GM19035 (cell line): ENCODE results near the gene DLG5.

ENCODE experiments used
- ATAC-seq: cut with Tn5 transposase; IDR thresholded peaks from one replicate; pipeline ENCODE4 v1.9.1; 2021; ENCODE audit not compliant: unreplicated experiment

Gene DLG5

DNA sequence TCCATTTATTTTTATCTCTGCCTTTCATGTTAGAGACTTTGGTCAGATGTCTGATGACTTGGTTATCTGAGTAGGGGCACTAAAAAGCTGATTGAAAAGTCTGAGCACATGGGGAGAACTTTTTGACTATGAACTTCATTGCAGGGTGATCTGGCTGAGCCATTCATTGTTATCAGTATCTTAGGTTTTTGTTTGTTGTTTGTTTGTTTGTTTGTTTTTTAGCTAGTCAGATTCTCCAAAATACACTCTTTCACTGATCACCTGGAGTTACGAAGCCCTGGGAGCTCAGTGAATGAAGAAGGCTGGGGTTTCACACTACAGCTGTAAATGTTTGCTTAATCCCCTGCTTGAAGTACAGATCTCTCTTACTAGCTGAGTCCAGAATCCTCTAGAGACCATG lies 28.6 kb upstream of the DLG5 start:
- ATAC-seq: no peak

GRCh38 chr10:77949167-77949566 lies 22.6 kb upstream of the DLG5 start:
- no peak for ATAC-seq

GRCh38 chr10:77946084-77946483 lies 19.5 kb upstream of the DLG5 start:
- ATAC-seq: no peak

DNA sequence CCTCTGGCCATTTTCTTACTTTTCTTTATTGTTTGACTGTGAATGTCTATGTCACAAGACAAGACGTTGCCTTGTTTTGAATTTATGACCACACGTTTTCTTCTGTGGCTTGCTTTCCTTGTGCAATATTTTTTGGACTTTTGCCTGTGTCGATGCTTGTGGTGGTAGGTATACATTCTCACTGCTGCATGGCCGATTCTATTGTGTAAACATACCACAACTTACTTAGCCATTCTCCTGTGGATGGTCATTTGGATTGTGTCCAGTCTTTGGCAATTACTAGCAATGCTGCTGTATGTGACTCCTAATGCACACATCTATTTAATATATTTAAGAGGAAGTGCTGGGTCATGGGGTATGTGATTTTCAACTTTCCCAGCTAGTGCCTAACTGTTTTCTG lies 18.0 kb upstream of the DLG5 start:
- no peak for ATAC-seq

DNA sequence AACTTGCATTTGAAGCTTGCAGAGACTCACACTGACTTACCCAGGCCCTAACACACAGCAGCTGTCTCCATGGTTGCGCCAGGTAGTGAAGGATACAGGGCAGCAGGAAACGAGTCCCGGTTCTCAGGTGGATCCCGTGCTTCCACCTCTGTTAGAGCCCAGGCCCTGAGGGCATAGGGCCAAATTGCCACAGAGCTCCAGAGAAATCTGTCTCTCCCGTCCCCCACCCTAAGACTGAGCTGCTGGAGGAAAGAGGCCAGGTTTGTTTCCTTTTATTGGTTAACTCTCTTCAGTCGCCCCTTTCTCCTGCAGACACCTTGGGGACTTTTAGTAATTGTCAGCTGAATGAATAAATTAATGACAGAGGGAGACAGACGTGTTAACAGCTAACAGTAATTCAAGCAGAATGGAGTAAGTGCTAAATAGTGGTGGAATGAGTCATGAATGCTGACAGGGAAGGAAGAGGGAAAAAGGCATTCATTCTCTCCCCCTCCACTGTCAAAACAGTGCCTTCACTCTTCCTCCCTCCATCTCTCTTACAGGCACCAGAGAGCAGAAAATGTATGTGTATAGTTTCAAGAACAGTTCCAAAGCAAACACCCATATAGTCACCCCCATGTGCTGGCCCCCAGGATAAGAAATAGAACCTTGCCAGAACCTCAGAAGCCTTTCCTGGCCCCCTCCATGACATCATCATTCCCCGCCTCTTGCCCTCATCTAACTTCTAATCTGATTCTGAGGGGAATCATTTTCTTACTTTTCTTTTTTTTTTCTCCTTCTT lies 16.8 kb upstream of the DLG5 start:
- no peak for ATAC-seq

DNA sequence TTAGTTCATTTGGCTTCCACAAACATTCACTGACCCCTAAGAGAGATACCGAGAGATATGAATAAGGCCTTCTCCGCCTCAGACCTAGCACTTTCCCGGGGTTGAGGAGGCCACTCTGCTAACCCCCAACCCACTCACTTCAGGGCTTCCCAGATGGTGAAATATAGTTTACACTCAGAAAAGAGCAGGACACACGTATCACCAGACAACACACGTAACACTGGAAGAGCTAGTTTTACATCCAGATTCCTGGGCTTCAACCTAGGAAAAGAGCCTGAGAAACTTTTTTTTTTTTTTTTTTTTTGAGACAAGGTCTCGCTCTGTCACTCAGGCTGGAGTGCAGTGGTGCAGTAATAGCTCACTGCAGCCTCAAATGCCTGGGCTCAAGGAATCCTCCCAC lies 15.2 kb upstream of the DLG5 start:
- ATAC-seq: no peak

DNA sequence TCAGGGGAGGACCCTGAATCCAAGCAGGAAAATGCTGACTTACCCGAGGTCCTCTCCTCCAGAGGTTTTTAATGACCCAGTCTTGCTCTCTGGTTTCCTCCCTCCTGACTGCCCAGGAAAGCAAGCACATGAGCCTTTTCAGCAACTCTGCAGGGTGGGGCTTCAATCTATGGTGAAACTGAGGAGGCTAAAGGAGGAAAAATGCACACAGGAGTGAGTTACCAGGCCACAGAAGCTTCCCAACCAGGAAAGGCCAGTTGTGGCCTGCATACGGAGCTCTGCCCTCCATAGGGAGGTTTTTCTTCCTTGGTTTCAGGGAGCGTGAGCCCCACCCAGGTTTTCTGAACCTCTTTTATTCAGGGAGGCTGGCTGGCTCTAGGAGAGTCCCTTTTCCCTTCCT lies 14.1 kb upstream of the DLG5 start:
- ATAC-seq: no peak

GRCh38 chr10:77940225-77940624 lies 13.7 kb upstream of the DLG5 start:
- ATAC-seq: no peak

GRCh38 chr10:77939561-77940001 lies 13.0 kb upstream of the DLG5 start:
- ATAC-seq: no peak

DNA sequence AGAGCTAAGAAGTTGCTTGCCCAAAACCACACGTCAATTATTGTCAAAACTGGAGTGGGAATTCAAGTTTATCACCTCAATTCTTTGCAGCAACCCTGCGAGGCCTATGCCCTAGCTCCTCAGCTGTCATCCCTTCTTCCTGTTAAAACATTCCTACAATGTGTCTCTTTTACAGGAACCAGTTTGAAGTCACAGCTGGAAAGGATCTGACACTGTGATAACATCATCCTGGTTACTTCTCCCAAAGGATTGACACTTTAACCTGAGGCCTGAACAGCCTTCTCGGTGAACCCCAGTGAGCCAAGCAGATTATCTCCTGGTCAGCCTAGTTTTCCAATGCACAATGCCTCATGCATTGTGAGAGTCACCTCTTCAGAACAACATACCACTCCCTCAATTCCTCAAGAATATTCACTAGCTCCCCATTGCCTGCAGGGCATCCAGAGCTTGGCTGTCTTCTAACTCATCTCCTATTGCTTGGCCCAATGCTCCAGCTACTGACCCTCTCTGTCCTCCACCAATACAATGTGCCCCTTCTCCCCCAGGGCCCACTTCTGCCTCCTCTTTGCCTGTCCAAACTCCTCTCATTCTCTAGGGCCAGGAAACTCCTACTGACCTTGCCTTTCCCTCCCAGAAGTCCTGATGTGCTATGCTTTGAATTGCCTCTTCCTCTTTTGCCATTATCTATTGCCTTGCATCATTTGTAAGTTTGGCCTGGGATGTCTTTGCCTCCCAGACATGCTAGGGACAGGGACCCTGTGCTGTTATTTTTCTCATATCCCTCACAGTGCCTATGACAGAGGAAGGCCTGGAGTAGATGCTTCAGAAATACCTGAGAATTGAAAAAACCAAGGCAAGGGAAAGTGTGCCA lies 10.4 kb upstream of the DLG5 start:
- no peak for ATAC-seq

DNA sequence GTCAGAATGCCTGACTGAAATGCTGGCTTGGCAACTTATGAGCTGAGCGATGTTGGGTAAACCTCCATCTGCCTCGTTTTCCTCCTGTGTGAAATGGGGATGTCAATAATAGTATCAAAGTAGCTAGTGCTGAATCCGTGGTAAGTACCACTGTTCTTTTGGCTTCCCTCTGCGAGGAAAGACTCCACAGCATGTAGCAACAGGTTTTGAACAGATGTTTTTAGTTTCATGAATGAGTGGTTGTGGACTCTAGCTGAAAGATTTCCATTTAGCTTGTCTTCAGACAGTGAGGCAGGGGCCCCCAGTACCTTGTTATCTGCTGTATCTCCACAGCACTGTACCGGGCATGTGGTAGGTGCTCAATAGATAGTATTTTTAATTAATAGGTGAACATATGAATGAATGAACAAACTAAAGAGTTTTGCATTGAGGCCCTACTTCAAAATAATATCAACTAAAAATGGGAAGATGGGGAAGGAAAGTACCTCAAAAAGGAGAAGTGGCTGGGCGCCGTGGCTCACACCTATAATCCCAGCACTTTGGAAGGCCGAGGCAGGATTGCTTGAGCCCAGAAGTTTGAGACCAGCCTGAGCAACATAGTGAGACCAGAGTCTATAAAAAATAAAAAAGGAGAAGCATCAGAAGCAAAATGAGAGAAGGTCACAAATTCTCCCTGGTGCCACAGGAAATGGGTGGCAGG lies 5.6 kb upstream of the DLG5 start:
- no peak for ATAC-seq

DNA sequence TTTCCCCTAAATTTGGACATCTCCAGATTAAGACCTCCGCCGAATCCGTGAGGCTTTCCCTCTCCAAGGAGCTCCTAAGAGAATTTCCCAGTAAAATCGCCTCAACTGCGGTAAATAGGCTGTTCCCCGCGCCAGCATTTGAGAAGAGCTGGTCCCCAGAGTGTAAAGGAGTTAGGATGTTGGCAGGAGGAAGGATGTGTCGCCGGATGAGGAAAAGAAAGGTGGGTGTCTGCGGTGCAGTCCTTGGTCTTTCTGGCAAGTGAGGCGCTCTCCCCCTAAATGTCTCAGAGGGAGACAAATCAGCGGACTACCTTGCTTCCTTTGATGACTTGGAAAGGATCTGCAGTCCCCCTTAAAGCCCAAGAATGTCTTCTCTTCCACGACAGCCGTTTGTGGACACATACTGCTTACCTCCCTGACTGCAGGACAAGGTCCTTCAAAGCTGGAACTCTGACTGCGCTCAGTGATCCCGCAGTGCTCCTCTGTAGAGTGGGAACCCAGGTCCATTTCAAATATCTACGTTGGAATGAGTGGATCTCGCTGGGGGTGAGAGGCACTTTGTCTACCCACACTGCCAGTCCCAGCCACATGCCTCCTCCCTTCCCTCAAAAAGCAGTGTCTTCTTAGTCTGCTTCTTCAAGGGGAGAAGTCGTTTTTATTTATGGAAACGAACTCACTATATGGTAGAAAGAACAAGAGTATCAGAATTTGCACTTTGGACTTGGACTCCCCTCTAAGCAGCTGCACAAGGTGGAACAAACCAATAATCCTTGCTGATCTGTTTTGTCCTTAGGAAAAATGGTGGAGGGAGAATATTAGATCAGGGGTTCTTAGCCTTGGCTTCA lies 1.1 kb upstream of the DLG5 start:
- ATAC-seq: no peak

GRCh38 chr10:77925795-77926565 lies 575 bp downstream of the DLG5 start:
- ATAC-seq: peak; percentile 44

DNA sequence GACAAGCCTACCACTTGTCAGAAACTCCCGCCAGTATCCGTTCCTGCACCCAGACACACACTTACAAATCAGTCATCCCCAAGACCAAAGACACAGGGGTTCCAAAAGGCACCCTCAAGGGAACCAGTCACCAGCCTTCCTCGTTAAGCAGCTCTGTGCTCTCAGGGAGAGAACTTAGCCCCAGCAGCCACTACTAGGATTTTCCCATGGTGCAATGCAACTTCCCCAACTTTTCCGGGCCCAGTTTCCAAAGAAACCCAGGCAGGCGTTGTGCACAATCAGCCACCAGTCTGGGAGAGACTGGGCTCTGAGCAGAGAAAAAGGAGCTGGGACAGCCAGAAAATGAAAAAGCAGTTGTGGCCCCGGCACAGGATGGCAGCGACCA lies 1.2 kb downstream of the DLG5 start:
- no peak for ATAC-seq

- no peak for ATAC-seq
Observed at GRCh38 chr10:77922566-77923179, 3.9 kb downstream of the DLG5 start.

DNA sequence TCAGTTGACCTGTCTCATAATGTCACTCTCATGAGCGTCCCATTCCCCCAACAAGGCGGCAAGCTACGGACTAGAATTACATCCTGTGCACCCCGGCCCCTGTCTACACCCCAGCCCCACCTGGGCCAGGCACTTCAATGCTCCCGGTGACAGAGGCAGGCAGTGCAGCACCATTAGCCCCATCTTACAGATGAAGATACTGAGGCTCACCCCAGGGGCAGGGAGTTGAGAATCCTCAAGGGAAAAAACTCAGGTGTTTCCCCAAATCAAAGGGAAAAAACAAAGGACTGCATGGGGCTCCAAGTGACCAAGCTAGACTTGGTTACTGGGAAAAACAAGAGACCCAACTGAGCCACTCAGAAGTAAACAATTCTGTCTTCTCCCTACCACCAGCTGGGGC lies 4.5 kb downstream of the DLG5 start:
- no peak for ATAC-seq

DNA sequence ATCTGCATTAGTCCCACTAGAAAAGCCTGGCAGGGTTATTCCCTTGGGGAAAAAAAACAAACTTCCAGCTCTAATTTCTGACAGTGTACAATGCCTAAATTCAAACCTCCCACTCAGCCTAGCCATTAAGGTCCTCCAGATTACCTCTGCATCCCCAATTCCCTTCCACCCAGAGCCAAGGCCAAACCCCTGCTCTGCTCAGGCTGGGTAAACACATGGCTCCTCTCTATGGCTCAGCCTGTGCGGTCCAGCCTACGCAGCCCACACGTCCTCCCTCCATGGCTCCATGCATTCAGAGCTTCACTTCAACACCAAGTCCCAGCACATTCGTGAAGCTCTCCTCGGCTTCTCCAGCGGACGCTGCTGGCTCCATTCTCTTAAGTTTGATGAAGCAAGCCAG lies 5.2 kb downstream of the DLG5 start:
- ATAC-seq: no peak

DNA sequence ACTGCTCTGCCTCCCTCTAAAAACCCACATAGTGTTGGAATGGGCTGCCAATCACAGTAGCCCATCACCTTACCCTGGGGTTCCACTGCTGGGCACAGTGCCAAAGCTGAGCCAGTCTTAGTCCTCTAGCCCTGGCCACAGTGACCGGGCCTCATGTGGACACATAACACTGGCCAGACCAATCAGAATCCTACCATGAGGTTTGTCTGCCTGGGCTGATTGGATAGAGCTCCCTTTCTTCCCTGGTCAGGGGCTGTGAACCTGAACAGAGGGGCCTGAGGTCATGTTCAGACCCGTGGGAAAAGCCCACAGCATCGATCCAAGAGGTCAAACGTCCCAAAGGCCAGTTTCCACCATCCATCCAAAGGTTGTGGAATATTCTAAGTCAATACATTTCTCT lies 6.1 kb downstream of the DLG5 start:
- no peak for ATAC-seq

DNA sequence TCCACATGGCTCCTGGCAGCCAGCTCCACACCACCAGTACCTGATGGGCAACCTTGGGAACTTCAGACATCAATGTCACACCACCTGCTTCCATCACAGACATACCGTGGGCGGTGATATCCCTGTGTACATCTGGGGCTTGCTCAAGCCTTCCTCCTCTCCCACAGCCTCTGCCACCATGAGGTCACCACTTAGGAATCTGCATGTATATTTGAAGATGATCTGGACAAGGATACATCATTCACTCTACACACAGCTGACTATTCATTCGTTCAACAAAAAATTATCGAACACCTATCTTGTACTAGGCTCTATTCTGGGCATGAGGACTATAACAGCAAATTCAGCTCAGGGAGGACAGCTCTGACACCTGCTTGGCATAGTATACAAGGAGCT lies 6.8 kb downstream of the DLG5 start:
- no peak for ATAC-seq
